Fibroblast of villous mesenchyme (primary cell): Measurements from ENCODE around the gene RNF13. TPM values are rescaled to one million over a fixed set of nuclear protein-coding genes. Genes with fewer than 3 reads are reported as not detected.
A peak's percentile ranks its signal among the peaks of the same experiment; 100 is the strongest.

Experiments
- DNase-seq: peaks from one replicate; pipeline ENCODE4 v3.0.0-alpha.2; 2010; ENCODE audit warnings: low read depth
- H3K4me3 ChIP-seq: 2 replicates; pipeline ENCODE4 v1.5.1; 2011; ENCODE audit warnings: low read depth, mild to moderate bottlenecking, low read length
- total RNA-seq: library from RNA; depleted of rRNA; stranded (reverse); fragments of >200 nt; gene quantifications from 2 replicates; pipeline ENCODE4 v1.2.3, GENCODE V29; 2012
- TF ChIP-seq, protein P1 (sequence below): IDR thresholded peaks from 2 replicates; pipeline ENCODE4 v1.5.1; 2012; ENCODE audit warnings: low read depth, mild to moderate bottlenecking, low read length; ENCODE audit not compliant: insufficient read depth

The RNF13 gene
- total RNA-seq, 1 donor, result 77.3 TPM

DNA sequence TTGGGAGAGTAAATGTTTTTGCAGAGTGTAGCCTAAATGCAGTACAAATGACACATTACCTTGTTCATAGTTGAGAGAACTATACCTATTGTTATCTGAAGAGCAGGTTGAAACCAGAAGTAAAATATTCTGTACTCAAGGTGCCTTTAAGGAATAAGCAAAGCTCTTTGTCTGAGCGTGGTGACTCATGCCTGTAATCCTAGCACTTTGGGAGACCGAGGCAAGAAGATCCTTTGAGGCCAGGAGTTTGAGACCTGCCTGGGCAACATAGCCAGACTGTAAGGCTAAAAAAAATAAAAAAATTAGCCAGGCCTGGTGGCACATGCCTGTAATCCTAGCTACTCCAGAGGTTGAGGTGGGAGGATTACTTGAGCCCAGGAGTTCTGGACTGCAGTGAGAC, 2.2 kb upstream of the RNF13 start:
- TF ChIP-seq, protein P1, sequence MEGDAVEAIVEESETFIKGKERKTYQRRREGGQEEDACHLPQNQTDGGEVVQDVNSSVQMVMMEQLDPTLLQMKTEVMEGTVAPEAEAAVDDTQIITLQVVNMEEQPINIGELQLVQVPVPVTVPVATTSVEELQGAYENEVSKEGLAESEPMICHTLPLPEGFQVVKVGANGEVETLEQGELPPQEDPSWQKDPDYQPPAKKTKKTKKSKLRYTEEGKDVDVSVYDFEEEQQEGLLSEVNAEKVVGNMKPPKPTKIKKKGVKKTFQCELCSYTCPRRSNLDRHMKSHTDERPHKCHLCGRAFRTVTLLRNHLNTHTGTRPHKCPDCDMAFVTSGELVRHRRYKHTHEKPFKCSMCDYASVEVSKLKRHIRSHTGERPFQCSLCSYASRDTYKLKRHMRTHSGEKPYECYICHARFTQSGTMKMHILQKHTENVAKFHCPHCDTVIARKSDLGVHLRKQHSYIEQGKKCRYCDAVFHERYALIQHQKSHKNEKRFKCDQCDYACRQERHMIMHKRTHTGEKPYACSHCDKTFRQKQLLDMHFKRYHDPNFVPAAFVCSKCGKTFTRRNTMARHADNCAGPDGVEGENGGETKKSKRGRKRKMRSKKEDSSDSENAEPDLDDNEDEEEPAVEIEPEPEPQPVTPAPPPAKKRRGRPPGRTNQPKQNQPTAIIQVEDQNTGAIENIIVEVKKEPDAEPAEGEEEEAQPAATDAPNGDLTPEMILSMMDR, result no peak
- no peak overlapping the region for H3K4me3 ChIP-seq
- DNase-seq, result no peak

DNA sequence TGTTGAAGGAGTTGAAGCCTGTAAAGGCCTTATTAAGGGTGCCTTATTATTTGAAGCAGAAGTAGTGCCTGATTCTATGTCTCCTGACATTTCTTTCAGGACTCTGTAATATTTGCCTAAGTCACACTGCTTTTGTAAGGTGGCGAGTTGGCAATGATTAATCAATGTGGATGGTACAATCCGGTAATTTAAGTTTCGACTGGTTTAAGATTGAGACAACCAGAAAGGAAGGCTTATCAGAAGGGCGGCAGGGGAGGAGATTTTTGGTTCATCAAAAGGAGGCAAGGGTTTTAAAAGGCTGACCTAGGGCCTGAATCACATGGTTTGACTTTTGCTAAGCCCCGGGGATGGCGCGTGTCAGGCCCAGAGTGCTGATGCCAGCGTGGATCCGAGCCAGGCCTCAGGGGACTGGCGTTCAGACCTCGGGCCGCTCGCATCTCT, 830 bp upstream of the RNF13 start:
- DNase-seq, result no peak
- TF ChIP-seq, protein P1, result no peak
- peak overlapping the region; percentile 88 for H3K4me3 ChIP-seq

DNA sequence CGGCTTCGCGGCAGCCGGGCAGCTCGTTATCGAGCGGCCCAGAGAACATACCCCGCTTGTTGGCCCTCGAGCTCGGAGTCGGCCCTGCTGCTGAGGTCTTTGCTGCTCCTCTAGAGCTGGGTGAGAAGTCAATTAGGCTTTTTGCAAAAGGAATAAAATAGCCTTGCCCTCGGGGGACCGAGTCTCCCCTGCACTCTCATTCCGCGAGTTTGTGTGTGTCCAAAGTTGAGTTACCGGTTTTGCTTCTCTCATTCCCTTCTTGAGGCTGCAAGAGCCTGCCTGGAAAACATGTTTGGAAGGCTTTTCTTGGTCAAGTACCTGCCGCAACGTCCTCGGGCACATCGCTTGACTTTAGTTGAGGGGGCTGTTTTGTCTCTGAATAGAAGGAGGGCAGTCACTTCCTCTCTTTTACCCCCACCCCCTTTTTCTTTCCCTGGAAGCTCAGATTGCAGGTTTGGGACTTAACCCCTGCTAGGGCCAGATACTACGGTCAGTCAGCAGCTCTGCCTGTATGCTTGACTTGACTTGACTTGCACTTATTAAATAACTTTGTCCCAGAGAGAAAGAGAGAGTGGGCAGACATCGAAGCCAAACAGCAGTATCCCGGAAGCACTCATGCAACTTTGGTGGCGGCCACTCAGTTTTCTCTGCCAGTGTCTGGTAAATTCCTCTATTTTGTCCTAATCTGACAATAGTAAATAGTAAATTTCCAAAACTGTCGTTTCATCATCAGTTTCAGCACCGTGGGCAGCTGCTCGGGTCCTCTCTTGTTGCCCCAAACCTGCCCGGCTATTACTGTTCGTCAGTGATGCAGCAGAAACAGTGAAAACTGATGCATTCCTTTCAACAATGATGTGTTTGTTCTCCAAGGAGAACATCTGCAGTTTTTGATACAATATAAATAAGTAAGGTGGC, 609 bp downstream of the RNF13 start:
- peak overlapping the region; percentile 88 for H3K4me3 ChIP-seq
- peak; percentile 45 for DNase-seq
- TF ChIP-seq, protein P1, result no peak

DNA sequence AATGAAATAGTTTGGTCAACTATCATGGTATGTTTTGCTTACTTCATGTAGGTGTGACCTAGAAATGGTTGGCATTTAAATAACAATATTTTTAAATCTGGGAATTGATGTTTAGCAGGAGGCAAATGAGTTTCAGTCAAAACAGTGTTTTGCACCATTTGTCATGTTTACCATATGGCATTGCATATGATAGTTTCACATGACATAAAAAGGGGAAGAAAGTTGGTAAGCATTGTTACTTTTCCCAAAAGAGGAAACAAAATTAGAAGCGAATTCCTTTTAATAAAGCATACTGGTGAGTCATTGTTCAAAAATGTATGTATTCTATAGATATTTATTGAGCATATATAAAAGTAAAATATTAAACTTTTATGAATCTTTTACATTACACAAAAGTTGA, 2.3 kb downstream of the RNF13 start:
- no peak overlapping the region for H3K4me3 ChIP-seq
- DNase-seq, result no peak
- TF ChIP-seq, protein P1, result no peak

DNA sequence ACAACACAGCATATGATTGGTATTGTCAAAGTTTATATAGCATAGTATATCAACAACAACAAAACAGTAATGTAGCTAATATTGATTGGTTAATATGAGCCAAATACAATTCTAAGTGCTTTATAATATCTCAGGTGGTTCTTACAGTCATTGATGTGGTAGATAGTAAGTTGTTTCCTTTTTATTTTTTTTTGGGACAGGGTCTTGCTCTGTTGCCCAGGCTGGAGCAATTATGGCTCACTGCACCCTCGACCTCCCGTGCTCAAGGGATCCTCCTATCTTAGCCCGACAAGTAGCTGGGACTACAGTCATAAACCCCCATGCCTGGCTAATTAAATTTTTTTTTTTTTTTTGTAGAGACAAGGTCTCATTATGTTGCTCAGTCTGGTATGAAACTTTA, 2.7 kb downstream of the RNF13 start:
- H3K4me3 ChIP-seq, result no peak overlapping the region
- TF ChIP-seq, protein P1, result no peak
- DNase-seq, result no peak

DNA sequence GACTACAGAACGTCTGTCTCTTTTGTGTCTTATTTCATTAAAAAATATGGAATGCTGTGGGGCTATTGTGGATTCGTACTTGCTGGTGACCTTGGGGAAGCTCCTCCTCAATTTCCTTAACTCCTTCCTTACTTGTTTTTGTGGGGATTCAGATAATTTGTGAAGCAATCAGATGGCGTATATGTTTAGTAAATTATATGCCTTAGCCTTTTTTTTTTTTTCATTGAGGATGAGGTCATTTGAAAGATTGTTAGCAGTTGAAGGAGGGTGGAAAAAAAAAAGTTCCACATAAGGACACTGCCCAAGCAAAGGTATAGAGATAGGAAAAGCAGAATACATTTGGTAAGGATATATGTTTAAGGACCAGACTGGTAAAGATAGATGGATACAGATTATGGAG, 3.3 kb downstream of the RNF13 start:
- H3K4me3 ChIP-seq, result no peak overlapping the region
- no peak for DNase-seq
- TF ChIP-seq, protein P1, result no peak
